ENCODE data around the gene BPI.
"Not testable (repeated sequence)": the region's sequence is repeated elsewhere in the genome, so short reads cannot be mapped to it uniquely, and the experiment has no call there.

The BPI gene

GRCh38 chr20:38277691-38278090 is 26.3 kb upstream of the BPI start:
- no peak for FAIRE-seq
- DNase-seq (ENCODE audit: low spot score), result no peak

GRCh38 chr20:38278131-38278530 is 25.8 kb upstream of the BPI start:
- FAIRE-seq, result no peak
- no peak for DNase-seq (ENCODE audit: low spot score)

- DNase-seq (ENCODE audit: low spot score), result no peak
- no peak for FAIRE-seq
These were observed 25.2 kb upstream of the BPI start for GRCh38 chr20:38278763-38279162.

- not testable (repeated sequence) for FAIRE-seq; DNase-seq (ENCODE audit: low spot score)
These were observed 22.6 kb upstream of the BPI start for GRCh38 chr20:38281176-38281915.

- FAIRE-seq (no peak), DNase-seq (ENCODE audit: low spot score) (no peak)
These were observed 20.7 kb upstream of the BPI start for GRCh38 chr20:38283236-38283635.

GRCh38 chr20:38284066-38284650 is 19.8 kb upstream of the BPI start:
- not testable (repeated sequence) for DNase-seq (ENCODE audit: low spot score); FAIRE-seq

- FAIRE-seq (no peak), DNase-seq (ENCODE audit: low spot score) (no peak)
These were observed 19.0 kb upstream of the BPI start for GRCh38 chr20:38284893-38285444.

GRCh38 chr20:38286586-38287531 is 17.1 kb upstream of the BPI start:
- FAIRE-seq (no peak), DNase-seq (ENCODE audit: low spot score) (no peak)

- DNase-seq (ENCODE audit: low spot score), result peak; percentile 79
- peak; percentile 30 for FAIRE-seq
These were observed 12.8 kb upstream of the BPI start for GRCh38 chr20:38290829-38291814.

- no peak for FAIRE-seq
These were observed 12.0 kb upstream of the BPI start for GRCh38 chr20:38291966-38292365.

GRCh38 chr20:38293491-38294065 is 10.4 kb upstream of the BPI start:
- no peak for FAIRE-seq

More at GRCh38 chr20:38291966-38292365, 12.0 kb upstream of the BPI start:
- no peak for DNase-seq (ENCODE audit: low spot score)

GRCh38 chr20:38294076-38294591 is 9.8 kb upstream of the BPI start:
- DNase-seq (ENCODE audit: low spot score), result no peak
- no peak for FAIRE-seq

More at GRCh38 chr20:38293491-38294065, 10.4 kb upstream of the BPI start:
- DNase-seq (ENCODE audit: low spot score), result no peak

- DNase-seq (ENCODE audit: low spot score) (no peak), FAIRE-seq (no peak)
These were observed 8.1 kb upstream of the BPI start for GRCh38 chr20:38295811-38296210.

- DNase-seq (ENCODE audit: low spot score) (no peak), FAIRE-seq (no peak)
These were observed 7.5 kb upstream of the BPI start for GRCh38 chr20:38296433-38296832.

- FAIRE-seq (no peak), DNase-seq (ENCODE audit: low spot score) (no peak)
These were observed 5.9 kb upstream of the BPI start for GRCh38 chr20:38297916-38298674.

GRCh38 chr20:38298768-38299288 is 5.1 kb upstream of the BPI start:
- DNase-seq (ENCODE audit: low spot score), result no peak
- FAIRE-seq, result no peak

- no peak for FAIRE-seq
- DNase-seq (ENCODE audit: low spot score), result no peak
These were observed 4.0 kb upstream of the BPI start for GRCh38 chr20:38299963-38300362.

- FAIRE-seq, result no peak
- no peak for DNase-seq (ENCODE audit: low spot score)
These were observed 3.5 kb upstream of the BPI start for GRCh38 chr20:38300438-38300837.

GRCh38 chr20:38301309-38301708 is 2.6 kb upstream of the BPI start:
- FAIRE-seq (no peak), DNase-seq (ENCODE audit: low spot score) (no peak)

All from urothelium cell line (cell line).